NCI-H187 treated with DMSO at 0.1 percent for 48 hours (cell line): ENCODE measurements around the gene COMMD1.
"Not testable (repeated sequence)": the region's sequence is repeated elsewhere in the genome, so short reads cannot be mapped to it uniquely, and the experiment has no call there.

Experiments
- DNase-seq: peaks from one replicate; lab custom pipeline; 2025; lab: John Stamatoyannopoulos, UW

COMMD1 gene

DNA sequence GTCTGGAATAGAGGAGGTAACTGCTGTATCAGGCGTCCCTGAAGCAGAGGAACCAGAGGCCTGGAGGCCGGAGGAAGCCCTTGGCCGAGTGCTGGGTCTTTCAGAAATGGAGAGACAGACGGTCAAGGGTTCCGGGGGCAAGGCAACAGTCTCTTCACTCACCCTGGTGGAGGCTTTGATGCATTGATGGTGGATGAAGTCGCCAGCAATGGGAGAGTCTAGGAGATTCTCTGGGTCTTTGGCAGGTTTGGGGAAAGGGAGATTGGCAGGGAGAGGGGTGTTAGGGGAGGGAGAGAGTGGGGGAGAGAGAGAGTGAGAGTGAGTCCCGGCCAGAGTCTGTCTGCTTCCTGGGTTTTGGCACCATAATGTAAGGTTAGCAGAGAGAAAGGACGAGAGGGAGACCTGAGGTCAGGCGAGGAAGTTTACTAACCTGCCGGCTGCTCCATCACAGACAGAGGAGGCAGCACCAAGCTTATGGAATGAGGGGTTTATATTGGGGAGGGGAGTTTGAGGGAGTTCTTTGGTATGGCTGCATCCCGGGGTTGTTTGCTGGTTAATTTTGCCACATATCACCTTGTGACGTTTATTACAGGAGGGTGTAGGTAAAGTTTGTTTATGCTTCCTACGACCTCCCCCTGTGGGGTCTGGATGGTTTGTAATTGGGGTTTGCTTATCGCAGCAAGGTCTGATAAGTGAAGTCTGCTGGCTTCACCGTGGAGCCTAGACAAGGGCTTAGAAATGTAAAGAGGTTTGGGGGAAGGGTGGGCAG is 19.6 kb downstream of the COMMD1 start:
- no peak for DNase-seq

GRCh38 chr2:61926531-61927477 is 21.3 kb downstream of the COMMD1 start:
- no peak for DNase-seq

- DNase-seq: no peak
Measured at GRCh38 chr2:61928826-61929461, 23.5 kb downstream of the COMMD1 start.

- DNase-seq: no peak
Measured at GRCh38 chr2:61937098-61937497, 31.6 kb downstream of the COMMD1 start.

- no peak for DNase-seq
Measured at GRCh38 chr2:61937886-61938285, 32.4 kb downstream of the COMMD1 start.

- DNase-seq: no peak
Measured at GRCh38 chr2:61938511-61938910, 33.0 kb downstream of the COMMD1 start.

DNA sequence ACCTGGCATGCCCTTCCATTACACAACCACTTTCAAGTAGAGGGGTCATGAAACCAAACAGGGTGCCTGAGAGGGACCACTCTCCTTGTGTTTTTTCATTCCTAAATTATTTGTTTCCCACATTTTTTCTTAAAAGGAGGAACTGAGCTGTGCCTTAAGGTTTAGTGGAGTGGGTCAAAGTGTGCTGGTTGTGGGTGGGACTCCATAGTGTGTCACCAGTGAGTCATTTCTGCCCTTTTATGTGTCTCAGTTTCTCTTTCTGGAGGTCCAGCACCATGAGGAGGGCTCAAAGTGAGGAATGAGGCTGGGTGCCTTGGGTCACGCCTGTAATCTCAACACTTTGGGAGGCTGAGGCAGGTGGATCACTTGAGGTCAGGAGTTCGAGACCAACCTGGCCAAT is 37.8 kb downstream of the COMMD1 start:
- DNase-seq: no peak

- DNase-seq: no peak
Measured at GRCh38 chr2:61946666-61947065, 41.2 kb downstream of the COMMD1 start.

DNA sequence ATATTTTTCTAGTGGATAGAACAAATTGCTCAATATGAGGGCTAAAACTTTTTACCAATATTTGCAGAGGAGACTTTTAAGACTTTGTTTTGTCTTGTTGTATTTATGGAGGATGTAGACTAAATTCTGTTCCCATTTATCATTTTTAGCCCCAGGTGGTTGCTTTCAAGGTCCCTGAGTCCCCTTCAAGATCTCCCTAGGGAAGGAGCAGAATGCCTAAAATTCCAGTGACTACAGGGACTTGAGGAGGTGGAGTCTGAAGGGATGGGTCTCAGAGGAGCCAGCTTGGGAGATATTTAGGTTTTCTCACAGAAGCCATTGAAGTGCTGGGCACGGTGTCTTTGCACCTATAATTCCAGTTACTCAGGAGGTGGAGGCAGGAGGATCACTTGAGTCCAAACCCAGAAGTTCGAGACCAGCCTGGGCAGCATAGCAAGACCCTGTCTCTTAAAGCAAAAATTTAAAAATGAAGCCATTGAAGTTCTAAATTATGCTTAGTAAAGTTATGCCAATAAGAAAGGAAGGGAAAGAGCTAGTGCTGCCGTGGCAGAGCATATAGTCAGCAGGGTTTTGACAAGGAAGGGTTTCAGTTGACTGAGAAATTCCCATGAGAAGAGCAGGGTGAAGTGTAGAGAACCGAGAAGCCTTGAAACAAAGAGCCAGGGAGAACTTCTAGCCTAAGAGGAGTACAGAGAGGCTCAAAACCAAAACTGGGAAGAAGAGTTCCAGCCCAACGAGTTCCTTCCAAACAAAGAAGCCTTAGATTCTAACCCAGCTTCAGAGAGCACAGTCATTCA is 43.4 kb downstream of the COMMD1 start:
- no peak for DNase-seq

DNA sequence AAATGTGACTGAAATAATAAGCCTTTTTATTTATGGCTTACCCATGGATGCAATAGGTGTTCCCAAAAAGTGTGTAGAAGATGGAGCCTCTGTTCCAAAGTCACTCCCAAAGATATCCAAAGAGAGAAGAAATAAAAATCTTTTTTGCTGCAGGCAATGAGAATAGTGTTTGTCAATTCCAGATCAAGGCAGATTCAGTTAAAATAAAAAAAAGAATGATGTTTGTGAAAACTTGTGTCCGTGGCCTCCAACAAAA is 43.9 kb downstream of the COMMD1 start:
- DNase-seq: no peak

DNA sequence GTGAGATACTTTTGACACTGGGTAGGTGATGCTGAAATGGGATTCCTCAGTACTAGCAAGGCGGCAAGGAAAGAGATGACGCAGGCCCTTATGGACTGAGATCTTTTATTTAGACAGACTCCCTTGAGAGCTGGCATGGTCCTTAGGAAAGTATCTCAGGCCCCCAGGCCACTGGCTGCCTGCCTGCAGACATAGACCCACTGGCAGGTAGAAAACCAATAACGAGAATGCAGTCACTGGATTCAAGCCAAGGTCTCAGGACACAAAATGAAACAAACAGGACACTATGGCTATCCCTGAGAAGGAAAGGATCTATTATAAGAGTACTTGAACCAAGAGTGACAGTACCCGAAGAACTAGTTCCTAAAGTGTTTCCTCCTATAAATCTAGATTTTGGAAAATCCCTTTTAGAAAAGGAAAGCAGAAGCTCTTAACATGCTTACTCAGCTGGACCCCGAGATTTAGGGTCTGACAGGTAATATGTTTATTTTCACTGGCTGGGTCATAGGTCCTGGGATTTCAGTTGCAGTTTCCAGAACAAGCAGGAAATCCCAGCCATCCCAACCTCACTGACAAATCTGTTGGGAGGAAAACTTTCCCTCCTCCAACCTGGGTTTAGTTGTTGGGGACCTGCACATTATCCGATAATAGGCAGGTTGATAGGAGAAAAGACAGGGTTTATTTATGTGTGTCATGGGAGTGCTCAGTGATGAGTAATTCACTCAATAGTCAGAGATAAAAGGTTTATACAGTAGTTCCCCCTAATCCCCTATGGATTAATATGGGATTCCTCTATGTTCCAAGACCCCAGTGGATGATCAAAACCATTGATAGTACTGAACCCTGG is 44.5 kb downstream of the COMMD1 start:
- no peak for DNase-seq

DNA sequence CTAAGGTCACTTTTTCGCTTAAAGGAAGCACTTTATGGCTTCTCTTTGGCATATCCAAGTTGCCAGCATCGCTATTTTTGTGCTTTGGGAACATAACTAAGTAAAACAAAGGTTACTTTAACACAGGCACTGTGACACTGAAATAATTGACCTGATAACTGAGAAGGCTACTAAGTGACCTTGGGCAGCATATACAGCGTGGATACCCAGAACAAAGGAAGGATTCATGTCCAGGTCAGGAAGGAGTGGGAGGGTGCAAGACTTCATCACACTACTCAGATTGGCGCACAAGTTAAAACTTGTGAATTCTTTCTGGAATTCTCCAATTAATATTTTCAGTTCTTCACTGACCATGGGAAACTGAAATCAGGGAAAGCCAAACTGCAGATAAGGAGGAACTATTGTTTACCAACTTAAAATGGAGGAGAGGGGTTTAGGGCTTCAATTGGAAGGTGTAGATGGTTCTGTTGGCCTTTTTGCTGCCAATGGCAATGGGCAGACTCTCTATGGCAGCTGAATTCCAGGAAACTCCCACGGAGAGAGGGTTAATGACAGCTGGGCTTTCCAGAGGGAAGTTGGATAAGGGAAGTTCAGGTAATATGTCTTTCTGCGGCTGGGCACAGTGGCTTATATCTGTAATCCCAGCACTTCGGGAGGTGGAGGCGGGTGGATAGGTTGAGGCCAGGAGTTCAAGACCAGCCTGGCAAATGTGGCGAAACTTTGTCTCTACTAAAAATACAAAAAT is 45.3 kb downstream of the COMMD1 start:
- DNase-seq: no peak

DNA sequence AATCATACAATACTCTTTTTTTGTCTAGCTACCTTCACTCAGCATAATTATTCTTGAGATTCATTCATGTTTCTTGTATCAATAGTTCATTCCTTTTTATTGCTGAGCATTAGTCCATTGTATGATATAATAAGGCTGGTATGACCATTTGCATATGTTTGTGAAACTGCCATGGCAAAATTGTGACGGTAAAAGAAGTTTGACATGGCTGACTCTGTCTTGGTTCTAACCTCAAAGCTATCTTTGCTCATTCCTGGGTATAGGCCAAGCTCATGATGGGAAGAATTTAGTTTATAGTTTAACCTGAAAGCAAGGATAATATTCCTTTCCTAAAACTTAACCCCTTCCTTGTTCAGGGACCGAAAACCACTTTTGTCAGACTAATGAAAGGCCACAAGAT is 46.4 kb downstream of the COMMD1 start:
- DNase-seq: no peak

DNA sequence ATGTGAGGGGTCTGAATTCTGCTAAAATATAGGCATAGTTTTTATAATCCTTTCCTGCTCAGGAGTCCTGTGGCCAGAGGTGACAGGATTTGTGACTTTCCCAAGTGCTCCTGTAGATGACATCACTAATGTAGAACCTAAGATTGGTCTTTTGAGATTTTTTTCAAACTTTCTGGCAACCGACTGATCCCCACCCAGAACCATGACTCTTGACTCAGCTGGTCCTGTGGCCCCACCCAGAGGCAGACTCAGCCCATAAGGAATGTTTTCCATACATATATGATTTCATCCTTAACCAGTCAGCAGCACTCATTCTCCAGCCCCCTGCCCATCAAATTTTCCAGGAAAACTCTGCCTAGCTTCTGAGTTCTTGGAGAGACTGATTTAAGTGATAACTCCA is 46.8 kb downstream of the COMMD1 start:
- no peak for DNase-seq

DNA sequence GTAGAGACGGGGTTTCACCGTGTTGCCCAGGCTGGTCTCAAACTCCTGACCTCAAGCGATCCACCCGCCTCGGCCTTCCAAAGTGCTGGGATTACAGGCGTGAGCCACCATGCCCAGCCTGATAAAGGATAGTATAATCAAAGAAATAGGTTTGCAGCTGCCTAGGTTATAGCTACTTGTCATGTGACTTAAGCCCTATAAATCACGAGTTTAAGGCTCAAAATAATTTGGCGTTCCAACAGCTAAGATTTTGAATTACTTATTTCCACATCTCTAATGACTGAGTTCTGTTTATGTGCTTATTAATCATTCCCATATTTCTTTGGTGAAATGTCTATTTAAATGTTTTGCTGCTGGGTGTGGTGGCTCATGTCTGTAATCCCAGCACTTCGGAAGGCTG is 49.4 kb downstream of the COMMD1 start:
- DNase-seq: not testable (repeated sequence)

GRCh38 chr2:61959381-61960293 is 54.2 kb downstream of the COMMD1 start:
- no peak for DNase-seq

- DNase-seq: no peak
Measured at GRCh38 chr2:61961231-61961901, 55.9 kb downstream of the COMMD1 start.

- no peak for DNase-seq
Measured at GRCh38 chr2:61962095-61962984, 56.9 kb downstream of the COMMD1 start.
